ENCODE measurements around the gene POLD1.

DNA sequence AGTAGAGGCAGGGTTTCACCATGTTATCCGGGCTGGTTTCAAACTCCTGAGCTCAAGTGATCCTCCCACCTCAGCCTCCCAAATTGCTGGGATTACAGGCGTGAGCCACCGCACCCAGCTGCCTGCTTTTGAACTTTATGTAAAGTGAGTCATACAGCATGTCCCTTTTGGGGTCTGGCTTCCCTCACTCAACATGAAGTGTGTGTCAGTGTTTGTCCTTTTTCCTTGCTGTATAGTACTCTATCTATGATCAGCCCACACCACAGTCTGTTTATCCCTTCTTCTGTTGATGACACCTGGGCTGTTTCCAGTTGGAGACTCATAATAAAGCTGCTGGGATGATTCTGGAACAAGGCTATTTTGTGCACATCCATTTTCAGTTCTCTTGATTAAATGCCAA is 36.7 kb downstream of the POLD1 start:
- TF ChIP-seq, protein P1, sequence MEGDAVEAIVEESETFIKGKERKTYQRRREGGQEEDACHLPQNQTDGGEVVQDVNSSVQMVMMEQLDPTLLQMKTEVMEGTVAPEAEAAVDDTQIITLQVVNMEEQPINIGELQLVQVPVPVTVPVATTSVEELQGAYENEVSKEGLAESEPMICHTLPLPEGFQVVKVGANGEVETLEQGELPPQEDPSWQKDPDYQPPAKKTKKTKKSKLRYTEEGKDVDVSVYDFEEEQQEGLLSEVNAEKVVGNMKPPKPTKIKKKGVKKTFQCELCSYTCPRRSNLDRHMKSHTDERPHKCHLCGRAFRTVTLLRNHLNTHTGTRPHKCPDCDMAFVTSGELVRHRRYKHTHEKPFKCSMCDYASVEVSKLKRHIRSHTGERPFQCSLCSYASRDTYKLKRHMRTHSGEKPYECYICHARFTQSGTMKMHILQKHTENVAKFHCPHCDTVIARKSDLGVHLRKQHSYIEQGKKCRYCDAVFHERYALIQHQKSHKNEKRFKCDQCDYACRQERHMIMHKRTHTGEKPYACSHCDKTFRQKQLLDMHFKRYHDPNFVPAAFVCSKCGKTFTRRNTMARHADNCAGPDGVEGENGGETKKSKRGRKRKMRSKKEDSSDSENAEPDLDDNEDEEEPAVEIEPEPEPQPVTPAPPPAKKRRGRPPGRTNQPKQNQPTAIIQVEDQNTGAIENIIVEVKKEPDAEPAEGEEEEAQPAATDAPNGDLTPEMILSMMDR (IDR thresholded peaks at IDR 0.05): no peak
- TF ChIP-seq POLR2A (IDR thresholded peaks at IDR 0.05) (no peak), EP300 (IDR thresholded peaks at IDR 0.05) (no peak), POLR2AphosphoS5 (IDR thresholded peaks at IDR 0.05) (no peak)

Data from stomach (tissue), 4 donors.